IMR-90 (cell line): Measurements from ENCODE around the gene MFSD6L.

Source experiments
- BHLHE40 ChIP-seq: fragments of 150-350 bp; IDR thresholded peaks from 2 replicates; pipeline ENCODE4 v1.6.1; 2016; ENCODE audit warnings: mild to moderate bottlenecking, low read depth, low read length
- CEBPB ChIP-seq: IDR thresholded peaks from 2 replicates; pipeline ENCODE4 v1.6.1; 2012; ENCODE audit warnings: low read depth, low read length, improper control_type of control experiment
- CHD1 ChIP-seq: IDR thresholded peaks from 2 replicates; pipeline ENCODE4 v1.6.1; 2012; ENCODE audit warnings: low read depth, low read length, improper control_type of control experiment
- CTCF ChIP-seq: conservative IDR thresholded peaks from 2 replicates; pipeline ENCODE4 v1.5.1; 2012; ENCODE audit warnings: mild to moderate bottlenecking, low read depth, low read length, improper control_type of control experiment
- FOS ChIP-seq: fragments of 150-350 bp; IDR thresholded peaks from 2 replicates; pipeline ENCODE4 v1.6.1; 2016; ENCODE audit warnings: low read depth, low read length
- MAFK ChIP-seq: IDR thresholded peaks from 2 replicates; pipeline ENCODE4 v1.6.1; 2012; ENCODE audit warnings: low read depth, low read length, improper control_type of control experiment
- MXI1 ChIP-seq: IDR thresholded peaks from 2 replicates; pipeline ENCODE4 v1.6.1; 2012; ENCODE audit warnings: low read depth, mild to moderate bottlenecking, low read length, moderate library complexity, borderline replicate concordance
- POLR2A ChIP-seq: IDR thresholded peaks from 2 replicates; pipeline ENCODE4 v1.6.1; 2012; ENCODE audit warnings: mild to moderate bottlenecking, low read depth, low read length
- RAD21 ChIP-seq: IDR thresholded peaks from 2 replicates; pipeline ENCODE4 v1.6.1; 2012; ENCODE audit warnings: low read length, improper control_type of control experiment
- RCOR1 ChIP-seq: IDR thresholded peaks from 2 replicates; pipeline ENCODE4 v1.6.1; 2012; ENCODE audit warnings: mild to moderate bottlenecking, low read length, improper control_type of control experiment; ENCODE audit not compliant: insufficient replicate concordance
- RFX5 ChIP-seq: IDR thresholded peaks from 2 replicates; pipeline ENCODE4 v1.8.0; 2012; ENCODE audit warnings: low read depth, mild to moderate bottlenecking, low read length, moderate library complexity
- TF ChIP-seq, protein P1 (sequence below): fragments of 150-350 bp; IDR thresholded peaks from 2 replicates; pipeline ENCODE4 v1.6.1; 2017; ENCODE audit warnings: mild to moderate bottlenecking, antibody characterized with exemption, low read length, low read depth

DNA sequence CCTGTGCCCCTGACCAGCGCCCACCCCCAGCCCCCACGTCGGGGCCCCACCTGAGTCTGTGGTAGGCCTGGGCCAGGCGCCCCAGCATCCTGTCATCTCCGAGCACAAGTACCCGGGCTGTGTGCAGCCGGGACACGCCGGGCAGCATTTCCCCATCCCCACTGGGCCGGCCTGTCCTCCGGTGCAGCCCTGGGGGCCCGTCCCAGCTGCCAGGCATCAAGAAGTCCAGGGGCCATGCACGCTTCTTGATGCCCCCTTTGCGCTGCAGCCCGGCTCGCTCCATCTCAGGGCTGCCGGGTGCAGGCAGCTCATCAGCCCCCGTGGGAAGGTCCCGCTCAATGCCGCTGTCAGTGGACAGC lies 29.3 kb upstream of the MFSD6L start:
- TF ChIP-seq POLR2A (no peak), CTCF (no peak), RFX5 (no peak), CEBPB (no peak), MAFK (no peak), RAD21 (no peak), BHLHE40 (no peak), FOS (no peak), RCOR1 (no peak), MXI1 (no peak), CHD1 (no peak)
- TF ChIP-seq, protein P1, sequence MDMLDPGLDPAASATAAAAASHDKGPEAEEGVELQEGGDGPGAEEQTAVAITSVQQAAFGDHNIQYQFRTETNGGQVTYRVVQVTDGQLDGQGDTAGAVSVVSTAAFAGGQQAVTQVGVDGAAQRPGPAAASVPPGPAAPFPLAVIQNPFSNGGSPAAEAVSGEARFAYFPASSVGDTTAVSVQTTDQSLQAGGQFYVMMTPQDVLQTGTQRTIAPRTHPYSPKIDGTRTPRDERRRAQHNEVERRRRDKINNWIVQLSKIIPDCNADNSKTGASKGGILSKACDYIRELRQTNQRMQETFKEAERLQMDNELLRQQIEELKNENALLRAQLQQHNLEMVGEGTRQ: no peak
